GM12892 (cell line): ENCODE results near the gene MMP20.

Experiments
- DNase-seq: peaks from one replicate; pipeline ENCODE4 v3.0.0; 2011; ENCODE audit not compliant: insufficient read length
- FAIRE-seq: peaks from 2 replicates; lab custom pipeline; 2011; peaks lifted over from hg19 to GRCh38; lab: Jason Lieb, UNC
- POLR2A ChIP-seq: IDR thresholded peaks from 2 replicates; pipeline ENCODE4 v1.6.1; 2011; ENCODE audit warnings: low read depth, low read length, control low read depth
- POLR2AphosphoS5 ChIP-seq: IDR thresholded peaks from 2 replicates; pipeline ENCODE4 v1.6.1; 2011; ENCODE audit warnings: low read depth, low read length, control low read depth
- TAF1 ChIP-seq: IDR thresholded peaks from 2 replicates; pipeline ENCODE4 v1.6.1; 2011; ENCODE audit warnings: low read depth, mild to moderate bottlenecking, control low read depth, low read length, borderline replicate concordance

The MMP20 gene

GRCh38 chr11:102604011-102604410 is 21.1 kb downstream of the MMP20 start:
- TF ChIP-seq POLR2AphosphoS5: no peak
- no peak for TF ChIP-seq POLR2A
- TF ChIP-seq TAF1: no peak
- no peak for DNase-seq
- FAIRE-seq: no peak

- no peak for FAIRE-seq
- DNase-seq: no peak
- no peak for TF ChIP-seq TAF1
- no peak for TF ChIP-seq POLR2A
- TF ChIP-seq POLR2AphosphoS5: no peak
These were observed 21.6 kb downstream of the MMP20 start for GRCh38 chr11:102603576-102603975.

- FAIRE-seq (no peak), DNase-seq (no peak)
- no peak for TF ChIP-seq TAF1
These were observed 22.0 kb downstream of the MMP20 start for GRCh38 chr11:102603091-102603490.

- no peak for DNase-seq
- no peak for TF ChIP-seq POLR2A
- TF ChIP-seq TAF1: no peak
- TF ChIP-seq POLR2AphosphoS5: no peak
- no peak for FAIRE-seq
These were observed 24.5 kb downstream of the MMP20 start for GRCh38 chr11:102600666-102601065.

GRCh38 chr11:102599642-102600261 is 25.4 kb downstream of the MMP20 start:
- FAIRE-seq (peak; percentile 92), DNase-seq (no peak)
- TF ChIP-seq TAF1 (no peak), POLR2AphosphoS5 (no peak), POLR2A (no peak)

GRCh38 chr11:102598272-102598671 is 26.9 kb downstream of the MMP20 start:
- FAIRE-seq: no peak

GRCh38 chr11:102596578-102596977 is 28.6 kb downstream of the MMP20 start:
- TF ChIP-seq POLR2A (no peak), POLR2AphosphoS5 (no peak), TAF1 (no peak)
- peak; percentile 46 for FAIRE-seq
- no peak for DNase-seq

More at GRCh38 chr11:102598272-102598671, 26.9 kb downstream of the MMP20 start:
- DNase-seq: no peak
- TF ChIP-seq POLR2AphosphoS5: no peak
- no peak for TF ChIP-seq TAF1
- no peak for TF ChIP-seq POLR2A

- DNase-seq (no peak), FAIRE-seq (peak; percentile 86)
- TF ChIP-seq POLR2AphosphoS5 (no peak), TAF1 (no peak), POLR2A (no peak)
These were observed 32.2 kb downstream of the MMP20 start for GRCh38 chr11:102592634-102593581.

- FAIRE-seq (peak; percentile 70), DNase-seq (no peak)
- no peak for TF ChIP-seq TAF1
- no peak for TF ChIP-seq POLR2AphosphoS5
These were observed 33.0 kb downstream of the MMP20 start for GRCh38 chr11:102592131-102592530.

GRCh38 chr11:102591160-102591718 is 33.9 kb downstream of the MMP20 start:
- DNase-seq (no peak), FAIRE-seq (no peak)
- no peak for TF ChIP-seq TAF1
- no peak for TF ChIP-seq POLR2A
- TF ChIP-seq POLR2AphosphoS5: no peak

GRCh38 chr11:102590276-102591049 is 34.7 kb downstream of the MMP20 start:
- DNase-seq (no peak), FAIRE-seq (peak; percentile 88)
- TF ChIP-seq TAF1 (no peak), POLR2A (no peak), POLR2AphosphoS5 (no peak)

GRCh38 chr11:102589047-102589459 is 36.1 kb downstream of the MMP20 start:
- TF ChIP-seq POLR2A: no peak
- TF ChIP-seq TAF1: no peak
- no peak for TF ChIP-seq POLR2AphosphoS5
- no peak for DNase-seq
- peak; percentile 97 for FAIRE-seq
